NCI-H524 treated with DMSO at 0.1 percent for 48 hours (cell line): Measurements from ENCODE around the gene MBP.

Experiments used
- DNase-seq: peaks from one replicate; lab custom pipeline; 2025; lab: John Stamatoyannopoulos, UW

MBP gene

DNA sequence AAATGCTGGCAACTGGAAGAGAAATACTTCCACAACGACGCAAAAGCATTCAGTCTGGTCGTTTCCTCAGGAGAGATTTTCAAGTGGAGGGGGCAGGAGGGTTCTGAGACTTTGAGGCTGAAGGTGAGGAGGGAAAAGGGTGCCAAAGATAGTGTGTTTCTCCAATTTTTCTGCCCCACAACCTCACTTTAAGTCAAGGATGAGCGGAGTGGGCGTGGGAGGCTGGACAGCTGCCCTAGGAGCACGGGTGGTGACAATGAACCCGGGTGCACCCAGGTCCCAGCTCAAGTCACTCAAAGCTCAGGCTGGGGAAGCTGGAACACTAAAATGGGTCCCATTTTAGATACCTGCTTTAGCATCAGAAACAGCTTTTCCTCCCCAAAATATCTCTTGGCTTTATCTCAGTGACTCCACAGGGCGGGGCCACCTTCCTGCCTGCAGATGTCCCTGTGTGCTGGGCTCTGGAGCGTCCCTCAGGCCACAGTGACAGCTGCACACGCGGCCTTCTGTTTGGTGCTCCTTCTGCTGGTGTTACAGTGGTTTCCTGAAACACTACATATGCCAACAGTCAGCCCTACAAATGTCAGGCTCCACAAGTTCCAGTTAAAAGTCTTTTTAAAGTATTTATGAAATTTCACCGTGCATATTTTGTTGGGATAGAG is 1.4 kb upstream of the MBP start:
- DNase-seq = no peak

DNA sequence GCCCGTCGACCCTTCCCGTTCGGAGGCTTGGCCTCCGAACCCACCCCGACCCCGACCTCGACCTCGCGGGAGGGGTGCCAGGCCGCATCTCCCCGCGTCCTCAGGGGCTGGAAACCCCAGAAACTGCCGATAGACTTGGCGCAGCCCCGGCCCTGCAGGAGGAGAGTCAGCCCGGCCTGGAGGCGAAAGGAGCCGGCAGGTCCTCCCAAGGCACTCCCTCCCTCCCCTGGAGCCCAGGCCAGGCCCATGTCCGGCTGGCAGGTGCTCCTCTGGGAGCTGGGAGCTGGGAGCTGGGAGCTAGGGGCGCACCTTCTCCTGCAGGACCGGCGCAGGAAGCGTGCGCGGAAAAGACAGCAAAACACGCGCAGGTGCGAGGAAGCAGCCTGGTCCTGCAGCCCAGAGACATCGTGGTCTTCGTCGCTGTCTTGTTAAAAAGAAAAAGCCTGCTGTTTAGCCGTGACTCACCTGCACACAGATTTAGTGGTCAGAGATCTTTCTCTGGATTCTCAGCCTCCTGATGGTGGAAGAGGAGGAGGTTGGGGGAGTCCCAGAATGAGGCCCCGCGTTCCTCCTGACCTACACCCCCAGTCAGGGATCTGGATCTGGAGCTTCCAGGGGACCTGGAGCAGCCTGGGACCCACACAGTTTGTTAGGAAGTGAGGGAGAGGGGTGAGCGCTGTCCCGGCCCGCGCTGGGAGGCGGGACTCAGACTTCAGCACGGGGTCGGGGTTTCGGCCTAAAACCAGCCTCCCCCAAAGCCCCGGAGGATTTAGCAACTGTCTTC is 660 bp upstream of the MBP start:
- DNase-seq = no peak

GRCh38 chr18:77131652-77132368 is 773 bp downstream of the MBP start:
- DNase-seq = no peak

- DNase-seq = no peak
These were observed 1.4 kb downstream of the MBP start for GRCh38 chr18:77131100-77131651.

DNA sequence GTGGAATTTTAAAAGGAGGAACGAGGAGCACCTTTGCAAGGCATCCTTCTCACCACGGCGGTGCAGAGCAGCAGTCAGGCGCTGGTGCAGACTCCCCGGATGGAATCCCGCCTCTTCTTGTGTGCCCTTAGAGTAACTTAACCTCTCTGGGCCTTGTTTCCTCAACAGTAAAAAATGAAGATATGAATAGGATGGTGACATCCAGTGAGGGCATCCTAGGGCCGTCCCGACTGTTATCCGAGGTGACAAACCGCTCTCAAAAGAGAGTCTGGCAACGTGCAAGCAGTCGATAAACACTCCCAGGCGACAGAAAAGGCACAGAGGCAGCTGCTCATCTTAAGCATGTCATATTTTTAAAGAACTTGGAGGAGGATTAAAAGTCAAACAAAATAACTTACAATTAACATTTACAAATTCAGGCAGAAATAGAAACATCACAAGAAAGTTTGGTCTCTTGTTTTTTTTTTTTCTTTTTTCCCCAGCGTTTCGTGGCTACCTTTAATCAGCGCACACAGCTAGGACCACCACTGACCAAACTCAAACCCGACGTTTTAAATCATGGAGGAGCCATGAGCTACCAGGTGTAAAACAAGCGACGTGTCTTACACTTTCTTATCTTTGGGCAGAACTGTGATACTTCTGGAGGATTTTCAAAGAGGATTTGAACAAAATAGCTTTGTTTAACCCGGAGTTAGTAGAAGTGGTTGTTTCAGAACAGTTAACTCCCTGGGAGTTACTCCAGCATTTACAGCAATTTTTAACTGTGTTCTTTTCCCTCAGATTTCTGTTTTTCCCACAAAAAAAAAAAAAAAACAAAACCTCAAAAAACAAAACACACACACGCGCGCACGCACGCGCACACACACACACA is 2.1 kb downstream of the MBP start:
- DNase-seq = no peak

GRCh38 chr18:77129150-77129551 is 3.4 kb downstream of the MBP start:
- DNase-seq = no peak

DNA sequence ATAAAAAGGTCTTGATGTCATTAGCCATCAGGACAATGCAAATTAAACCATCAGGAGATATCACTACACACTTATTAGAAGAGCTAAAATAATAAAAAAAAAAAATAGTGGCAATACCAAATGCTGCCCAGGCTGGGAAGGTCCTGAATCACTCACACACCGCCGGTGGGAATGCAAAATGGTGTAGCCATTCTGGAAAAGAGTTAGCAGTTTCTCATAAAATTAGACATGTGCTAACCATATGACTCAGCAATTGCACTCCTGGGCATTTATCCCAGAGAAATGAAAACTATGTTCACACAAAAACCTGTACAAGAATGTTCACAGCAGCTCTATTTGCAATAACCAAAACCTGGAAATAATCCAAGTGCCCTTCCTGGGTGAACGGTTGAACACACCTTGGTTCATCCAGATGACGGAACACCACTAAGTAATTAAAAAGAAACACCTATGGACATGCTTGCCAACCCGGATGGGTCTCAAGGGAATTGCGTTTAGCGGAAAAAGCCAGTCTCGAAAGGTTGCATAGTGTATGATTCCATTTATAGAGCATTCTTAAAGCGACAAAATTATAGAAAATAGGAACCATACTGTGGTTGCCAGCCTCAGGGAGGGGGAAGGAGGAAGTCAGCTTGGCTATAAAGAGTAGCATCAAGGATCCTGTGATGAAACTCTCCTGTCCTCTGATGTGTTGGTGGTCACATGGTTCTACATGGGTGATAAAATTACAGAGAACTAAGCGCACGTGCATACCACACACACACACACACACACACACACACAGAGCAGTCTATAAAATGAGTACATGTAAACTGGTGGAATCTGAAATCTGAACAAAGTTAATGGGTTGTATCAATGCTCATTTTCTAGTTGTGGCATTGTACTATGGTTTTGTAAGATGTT is 4.6 kb downstream of the MBP start:
- no peak for DNase-seq

- no peak for DNase-seq
These were observed 8.1 kb downstream of the MBP start for GRCh38 chr18:77124452-77124922.

GRCh38 chr18:77123320-77124231 is 9.0 kb downstream of the MBP start:
- no peak for DNase-seq

- no peak for DNase-seq
These were observed 11.1 kb downstream of the MBP start for GRCh38 chr18:77121523-77121922.

GRCh38 chr18:77119851-77120491 is 12.6 kb downstream of the MBP start:
- DNase-seq = no peak

- DNase-seq = no peak
These were observed 13.3 kb downstream of the MBP start for GRCh38 chr18:77119101-77119850.

DNA sequence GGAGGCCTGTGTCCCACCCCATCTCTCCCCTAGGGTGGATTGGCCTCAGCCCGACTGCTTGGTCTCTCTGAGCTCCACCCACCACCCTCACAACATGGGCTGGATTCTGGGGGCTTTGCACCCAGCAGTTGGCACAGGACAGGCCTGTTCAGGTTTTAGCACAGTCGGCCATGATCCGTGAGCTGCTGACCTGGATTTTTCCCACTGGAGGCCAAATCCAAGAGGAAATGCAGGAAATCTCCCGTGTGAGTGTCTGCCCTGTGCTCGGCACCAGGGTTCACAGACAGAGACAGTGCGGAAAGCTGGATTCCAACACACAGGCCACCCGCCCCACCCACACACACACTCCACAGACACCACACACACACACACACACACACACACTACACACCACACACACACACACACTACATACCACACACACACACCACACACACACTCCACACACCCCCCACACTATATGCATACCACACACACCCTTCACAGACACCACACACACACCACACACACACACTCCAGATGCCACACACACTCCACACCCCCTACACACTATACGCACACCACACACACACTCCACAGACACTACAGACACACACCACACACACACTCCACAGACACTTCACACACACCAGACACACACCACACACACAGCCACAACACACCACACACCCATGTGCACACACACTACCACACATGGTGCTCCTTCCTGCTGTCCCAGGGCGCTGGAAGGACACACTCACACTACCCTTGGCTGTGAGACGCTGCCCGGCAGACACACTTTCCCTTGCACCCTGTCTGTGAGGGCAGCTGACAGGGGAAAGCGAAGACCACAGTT is 14.1 kb downstream of the MBP start:
- DNase-seq = no peak

DNA sequence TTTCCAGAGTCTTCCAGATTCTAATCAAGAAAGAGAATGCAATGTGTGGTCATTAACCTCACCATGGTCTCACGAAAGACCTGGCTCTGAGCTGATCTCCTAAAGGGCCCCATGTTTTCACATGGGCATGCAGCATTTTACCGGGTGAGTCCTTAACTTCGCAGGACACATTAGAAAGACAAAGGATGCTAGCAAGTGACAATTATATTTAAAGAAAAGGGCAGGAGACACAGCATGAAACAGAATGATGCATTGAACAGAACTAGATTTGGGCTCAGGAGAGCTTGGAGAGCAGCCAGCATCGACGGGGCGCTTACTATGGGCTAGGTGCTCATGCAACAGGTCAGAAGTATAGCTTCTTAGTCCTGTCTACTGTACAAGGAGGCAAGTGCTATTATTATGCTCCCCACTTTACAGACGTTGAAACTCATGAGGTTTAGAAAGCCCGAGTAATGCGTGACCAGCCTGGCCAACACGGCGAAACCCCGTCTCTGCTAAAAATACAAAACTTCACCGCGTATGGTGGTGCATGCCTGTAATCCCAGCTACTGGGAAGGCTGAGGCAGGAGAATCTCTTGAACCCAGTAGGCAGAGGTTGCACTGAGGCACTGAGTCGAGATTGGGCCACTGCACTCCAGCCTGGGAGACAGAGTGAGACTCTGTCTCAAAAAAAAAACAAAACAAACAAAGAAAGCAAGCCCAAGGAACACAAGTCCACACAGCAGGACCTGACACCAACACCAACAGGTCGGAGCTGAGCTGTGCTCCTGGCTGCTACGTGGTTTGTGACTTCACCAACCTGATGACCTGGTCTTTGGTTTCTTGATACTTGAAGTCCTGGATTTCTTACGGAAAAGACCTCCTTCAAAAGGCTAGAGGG is 16.1 kb downstream of the MBP start:
- no peak for DNase-seq

- DNase-seq = no peak
These were observed 17.2 kb downstream of the MBP start for GRCh38 chr18:77115192-77115953.
